Measurements from ENCODE around the gene SCN8A.

The SCN8A gene

GRCh38 chr12:51678086-51678724 lies 87.2 kb downstream of the SCN8A start:
- Histone ChIP-seq H3K27me3 (ENCODE audit: control insufficient read depth, insufficient read depth, low read length) (no peaks in the 10 kb centered on the region), H3K4me1 (ENCODE audit: control insufficient read depth, insufficient read depth, low read length) (no peaks in the 10 kb centered on the region), H3K9ac (ENCODE audit: low read length) (no peak overlapping the region), H3K27ac (ENCODE audit: low read depth, low read length) (no peak overlapping the region), H3K4me3 (ENCODE audit: low read length) (no peak overlapping the region), H3K36me3 (ENCODE audit: control insufficient read depth, insufficient read depth, low read length) (no peaks in the 10 kb centered on the region)

DNA sequence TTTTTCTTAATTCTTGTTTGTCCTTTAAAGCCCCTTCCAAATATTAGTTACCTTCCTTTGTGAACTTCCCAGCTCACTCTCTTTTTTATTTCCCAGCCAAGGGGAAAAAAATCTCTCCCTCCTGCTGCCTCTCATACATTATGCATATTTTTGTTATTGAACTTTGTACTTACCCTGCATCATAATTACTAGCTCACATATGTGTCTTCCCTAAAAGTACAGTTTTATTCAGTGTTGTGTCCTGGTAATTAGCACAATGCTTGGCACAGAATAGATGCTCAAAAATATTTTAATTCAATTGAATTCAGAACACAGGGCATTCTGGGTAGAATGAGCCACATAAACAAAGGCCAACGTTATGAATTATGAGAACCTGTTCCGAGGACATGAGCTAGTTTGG lies 91.9 kb downstream of the SCN8A start:
- H3K4me1 ChIP-seq (ENCODE audit: control insufficient read depth, insufficient read depth, low read length), result no peaks in the 10 kb centered on the region
- H3K4me3 ChIP-seq (ENCODE audit: low read length), result no peak overlapping the region
- H3K27ac ChIP-seq (ENCODE audit: low read depth, low read length), result no peak overlapping the region
- H3K27me3 ChIP-seq (ENCODE audit: control insufficient read depth, insufficient read depth, low read length), result no peaks in the 10 kb centered on the region
- H3K36me3 ChIP-seq (ENCODE audit: control insufficient read depth, insufficient read depth, low read length), result no peaks in the 10 kb centered on the region
- H3K9ac ChIP-seq (ENCODE audit: low read length), result no peak overlapping the region

GRCh38 chr12:51683763-51684357 lies 92.8 kb downstream of the SCN8A start:
- Histone ChIP-seq H3K36me3 (ENCODE audit: control insufficient read depth, insufficient read depth, low read length) (no peaks in the 10 kb centered on the region), H3K9ac (ENCODE audit: low read length) (no peak overlapping the region), H3K4me3 (ENCODE audit: low read length) (no peak overlapping the region), H3K27me3 (ENCODE audit: control insufficient read depth, insufficient read depth, low read length) (no peaks in the 10 kb centered on the region), H3K27ac (ENCODE audit: low read depth, low read length) (no peak overlapping the region), H3K4me1 (ENCODE audit: control insufficient read depth, insufficient read depth, low read length) (no peaks in the 10 kb centered on the region)

DNA sequence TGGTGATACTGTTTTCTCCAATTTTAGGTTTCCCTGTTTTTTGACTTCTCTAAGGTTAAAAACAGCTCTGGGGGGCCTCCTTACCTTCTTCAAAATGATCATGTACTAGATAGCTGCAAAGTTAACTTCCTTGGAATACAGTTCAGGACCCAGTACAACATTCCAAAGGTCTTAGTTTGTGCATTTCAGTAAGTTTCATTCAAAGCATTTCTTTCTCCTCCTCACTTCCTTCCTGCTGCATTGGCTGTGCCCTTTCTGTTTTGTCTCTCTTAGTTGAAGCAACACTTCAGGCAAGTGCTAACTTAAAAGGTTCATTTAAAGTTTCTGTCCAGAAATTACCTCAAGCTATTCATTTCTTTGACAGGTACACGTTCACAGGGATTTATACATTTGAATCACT lies 95.7 kb downstream of the SCN8A start:
- no peak overlapping the region for H3K27ac ChIP-seq (ENCODE audit: low read depth, low read length)

GRCh38 chr12:51687177-51687576 lies 96.1 kb downstream of the SCN8A start:
- Histone ChIP-seq H3K9ac (ENCODE audit: low read length) (no peak overlapping the region), H3K36me3 (ENCODE audit: control insufficient read depth, insufficient read depth, low read length) (no peaks in the 10 kb centered on the region), H3K4me1 (ENCODE audit: control insufficient read depth, insufficient read depth, low read length) (no peaks in the 10 kb centered on the region), H3K27ac (ENCODE audit: low read depth, low read length) (no peak overlapping the region), H3K27me3 (ENCODE audit: control insufficient read depth, insufficient read depth, low read length) (no peaks in the 10 kb centered on the region), H3K4me3 (ENCODE audit: low read length) (no peak overlapping the region)

More for the DNA sequence above, 95.7 kb downstream of the SCN8A start:
- H3K27me3 ChIP-seq (ENCODE audit: control insufficient read depth, insufficient read depth, low read length), result no peaks in the 10 kb centered on the region
- H3K9ac ChIP-seq (ENCODE audit: low read length), result no peak overlapping the region
- no peak overlapping the region for H3K4me3 ChIP-seq (ENCODE audit: low read length)
- no peaks in the 10 kb centered on the region for H3K4me1 ChIP-seq (ENCODE audit: control insufficient read depth, insufficient read depth, low read length)
- H3K36me3 ChIP-seq (ENCODE audit: control insufficient read depth, insufficient read depth, low read length), result no peaks in the 10 kb centered on the region

DNA sequence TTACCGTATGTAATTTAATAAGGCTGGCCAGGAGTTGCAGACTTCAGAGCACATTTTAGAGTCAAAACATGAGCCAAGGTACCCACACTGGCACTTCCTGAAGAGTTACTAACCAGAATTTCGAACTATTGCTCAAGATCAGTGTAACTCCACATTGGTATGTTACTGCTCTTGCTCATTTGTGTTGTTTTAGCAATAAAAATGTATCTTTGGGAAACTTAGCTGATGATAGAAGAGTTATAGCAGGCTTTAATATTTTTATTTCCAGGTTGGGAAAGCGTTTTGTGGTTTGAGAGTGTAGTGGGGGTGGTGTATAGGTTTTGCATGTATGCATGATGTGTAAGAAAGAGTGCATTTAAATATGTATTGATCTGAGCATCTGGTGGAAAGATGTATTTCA lies 96.6 kb downstream of the SCN8A start:
- Histone ChIP-seq H3K27ac (ENCODE audit: low read depth, low read length) (no peak overlapping the region), H3K36me3 (ENCODE audit: control insufficient read depth, insufficient read depth, low read length) (no peaks in the 10 kb centered on the region), H3K4me3 (ENCODE audit: low read length) (no peak overlapping the region), H3K4me1 (ENCODE audit: control insufficient read depth, insufficient read depth, low read length) (no peaks in the 10 kb centered on the region), H3K27me3 (ENCODE audit: control insufficient read depth, insufficient read depth, low read length) (no peaks in the 10 kb centered on the region), H3K9ac (ENCODE audit: low read length) (no peak overlapping the region)

DNA sequence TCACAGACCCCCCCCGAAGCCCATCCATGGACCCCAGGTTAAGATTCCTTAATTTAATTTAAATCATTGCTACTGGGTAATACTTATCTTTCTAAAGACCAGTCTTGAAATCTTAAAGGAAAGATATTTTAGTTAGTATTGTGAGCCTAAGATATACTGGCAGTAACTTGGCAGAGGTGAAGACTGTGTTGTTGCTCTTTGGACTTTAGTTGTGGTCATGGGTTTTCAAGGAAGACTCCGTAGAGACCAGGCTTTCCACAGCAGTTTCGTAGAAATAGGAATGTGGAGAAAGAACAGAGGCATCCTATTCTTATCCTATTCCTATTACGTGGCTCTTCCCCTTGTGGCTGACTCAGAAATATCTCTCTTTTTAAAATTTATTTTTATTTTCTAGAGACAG lies 99.0 kb downstream of the SCN8A start:
- H3K9ac ChIP-seq (ENCODE audit: low read length), result no peak overlapping the region
- H3K36me3 ChIP-seq (ENCODE audit: control insufficient read depth, insufficient read depth, low read length), result no peaks in the 10 kb centered on the region
- H3K4me3 ChIP-seq (ENCODE audit: low read length), result no peak overlapping the region
- H3K27me3 ChIP-seq (ENCODE audit: control insufficient read depth, insufficient read depth, low read length), result no peaks in the 10 kb centered on the region
- no peaks in the 10 kb centered on the region for H3K4me1 ChIP-seq (ENCODE audit: control insufficient read depth, insufficient read depth, low read length)
- H3K27ac ChIP-seq (ENCODE audit: low read depth, low read length), result no peak overlapping the region

DNA sequence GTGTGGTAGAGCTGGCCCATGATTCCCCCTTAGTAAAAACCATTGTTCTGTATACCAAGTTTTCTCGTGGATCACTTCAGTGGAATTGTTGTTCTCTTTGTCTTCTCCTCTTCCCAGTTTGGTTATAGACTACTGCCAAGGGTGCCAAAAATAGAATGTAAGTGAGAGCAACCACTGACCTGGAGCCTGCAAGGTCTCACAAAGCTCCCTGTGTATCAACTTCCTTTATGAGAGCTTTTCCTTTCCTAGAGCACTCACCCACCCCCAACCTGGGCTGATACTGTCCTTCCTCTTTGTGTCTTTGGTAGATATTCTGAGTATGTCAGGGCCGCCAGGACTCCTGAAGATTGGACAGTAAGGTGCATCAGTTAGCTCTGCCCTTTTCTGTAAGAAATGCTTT lies 101.0 kb downstream of the SCN8A start:
- Histone ChIP-seq H3K27me3 (ENCODE audit: control insufficient read depth, insufficient read depth, low read length) (no peaks in the 10 kb centered on the region), H3K9ac (ENCODE audit: low read length) (no peak overlapping the region), H3K4me3 (ENCODE audit: low read length) (no peak overlapping the region), H3K4me1 (ENCODE audit: control insufficient read depth, insufficient read depth, low read length) (no peaks in the 10 kb centered on the region), H3K36me3 (ENCODE audit: control insufficient read depth, insufficient read depth, low read length) (no peaks in the 10 kb centered on the region), H3K27ac (ENCODE audit: low read depth, low read length) (no peak overlapping the region)

DNA sequence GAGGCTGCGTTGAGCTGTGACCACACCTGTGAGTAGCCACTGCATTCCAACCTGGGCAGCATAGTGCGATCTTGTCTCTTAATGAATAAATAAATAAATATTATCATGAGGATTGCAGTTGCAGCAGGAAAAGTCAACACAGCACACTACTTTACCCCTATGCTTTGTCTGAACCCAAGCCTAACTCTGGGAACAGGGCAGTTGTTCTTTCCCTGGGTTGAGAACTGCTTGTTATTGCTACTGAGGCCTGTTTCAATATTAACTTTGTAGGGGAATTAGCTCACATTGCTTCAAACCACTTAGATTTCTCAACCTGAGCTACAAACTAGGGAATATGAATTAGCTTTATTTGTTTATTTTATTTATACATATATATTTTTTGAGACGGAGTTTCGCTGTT lies 102.5 kb downstream of the SCN8A start:
- H3K4me3 ChIP-seq (ENCODE audit: low read length), result no peak overlapping the region

GRCh38 chr12:51694146-51694545 lies 103.1 kb downstream of the SCN8A start:
- Histone ChIP-seq H3K27me3 (ENCODE audit: control insufficient read depth, insufficient read depth, low read length) (no peaks in the 10 kb centered on the region), H3K36me3 (ENCODE audit: control insufficient read depth, insufficient read depth, low read length) (no peaks in the 10 kb centered on the region), H3K4me3 (ENCODE audit: low read length) (no peak overlapping the region), H3K4me1 (ENCODE audit: control insufficient read depth, insufficient read depth, low read length) (no peaks in the 10 kb centered on the region), H3K9ac (ENCODE audit: low read length) (no peak overlapping the region), H3K27ac (ENCODE audit: low read depth, low read length) (no peak overlapping the region)

More for the DNA sequence above, 102.5 kb downstream of the SCN8A start:
- Histone ChIP-seq H3K9ac (ENCODE audit: low read length) (no peak overlapping the region), H3K27me3 (ENCODE audit: control insufficient read depth, insufficient read depth, low read length) (no peaks in the 10 kb centered on the region), H3K4me1 (ENCODE audit: control insufficient read depth, insufficient read depth, low read length) (no peaks in the 10 kb centered on the region), H3K36me3 (ENCODE audit: control insufficient read depth, insufficient read depth, low read length) (no peaks in the 10 kb centered on the region), H3K27ac (ENCODE audit: low read depth, low read length) (no peak overlapping the region)

DNA sequence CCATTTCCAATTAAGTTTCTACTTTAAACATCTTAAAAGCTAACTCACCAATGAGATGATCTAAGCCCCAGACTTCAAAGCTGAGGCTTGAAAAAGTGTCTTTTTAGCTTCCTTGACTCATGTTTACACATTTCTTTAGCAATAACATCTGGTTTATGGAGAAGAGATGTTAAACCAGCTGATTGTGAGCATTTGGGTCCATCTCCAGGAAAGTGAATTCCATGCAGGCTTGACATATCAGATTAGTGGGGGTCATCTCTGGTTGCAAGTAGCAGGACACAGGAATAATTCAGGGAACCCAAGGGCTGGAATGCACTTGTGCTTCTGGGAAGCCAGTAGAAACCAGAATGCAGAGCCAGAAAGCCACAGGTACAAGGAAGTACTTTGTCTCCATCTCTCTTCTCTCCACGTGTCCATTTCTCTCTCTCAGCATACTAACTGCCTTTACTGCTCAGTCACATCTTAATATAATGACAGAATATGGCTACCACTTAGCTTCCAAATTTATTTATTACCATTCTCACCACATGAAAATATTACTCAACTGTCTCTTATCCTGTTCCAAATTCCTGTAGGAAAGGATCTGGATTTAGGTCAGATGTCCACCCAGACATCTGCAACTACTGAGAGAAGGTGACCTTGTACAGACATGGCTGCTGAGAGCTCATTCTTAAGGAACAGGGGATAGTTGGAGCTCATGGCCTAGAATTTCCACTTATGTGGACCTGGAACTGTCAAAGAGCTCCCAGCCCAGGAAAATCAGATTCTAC lies 104.4 kb downstream of the SCN8A start:
- Histone ChIP-seq H3K36me3 (ENCODE audit: control insufficient read depth, insufficient read depth, low read length) (no peaks in the 10 kb centered on the region), H3K27me3 (ENCODE audit: control insufficient read depth, insufficient read depth, low read length) (no peaks in the 10 kb centered on the region), H3K4me1 (ENCODE audit: control insufficient read depth, insufficient read depth, low read length) (no peaks in the 10 kb centered on the region), H3K9ac (ENCODE audit: low read length) (no peak overlapping the region), H3K27ac (ENCODE audit: low read depth, low read length) (no peak overlapping the region), H3K4me3 (ENCODE audit: low read length) (no peak overlapping the region)

GRCh38 chr12:51699219-51699618 lies 108.2 kb downstream of the SCN8A start:
- no peaks in the 10 kb centered on the region for H3K27me3 ChIP-seq (ENCODE audit: control insufficient read depth, insufficient read depth, low read length)
- H3K36me3 ChIP-seq (ENCODE audit: control insufficient read depth, insufficient read depth, low read length), result no peaks in the 10 kb centered on the region
- H3K9ac ChIP-seq (ENCODE audit: low read length), result no peak overlapping the region
- no peak overlapping the region for H3K27ac ChIP-seq (ENCODE audit: low read depth, low read length)
- no peak overlapping the region for H3K4me3 ChIP-seq (ENCODE audit: low read length)
- no peaks in the 10 kb centered on the region for H3K4me1 ChIP-seq (ENCODE audit: control insufficient read depth, insufficient read depth, low read length)

- H3K4me3 ChIP-seq (ENCODE audit: low read length), result no peak overlapping the region
- H3K9ac ChIP-seq (ENCODE audit: low read length), result no peak overlapping the region
- H3K27me3 ChIP-seq (ENCODE audit: control insufficient read depth, insufficient read depth, low read length), result no peaks in the 10 kb centered on the region
- no peak overlapping the region for H3K27ac ChIP-seq (ENCODE audit: low read depth, low read length)
- H3K4me1 ChIP-seq (ENCODE audit: control insufficient read depth, insufficient read depth, low read length), result no peaks in the 10 kb centered on the region
- H3K36me3 ChIP-seq (ENCODE audit: control insufficient read depth, insufficient read depth, low read length), result no peaks in the 10 kb centered on the region
Measured at GRCh38 chr12:51700887-51701286, 109.9 kb downstream of the SCN8A start.
